Keratinocyte (primary cell): ENCODE measurements around the gene IQCF5.
"Not testable (repeated sequence)": the region's sequence is repeated elsewhere in the genome, so short reads cannot be mapped to it uniquely, and the experiment has no call there.

Source experiments
- EZH2 ChIP-seq: IDR thresholded peaks from one replicate; pipeline ENCODE4 v1.6.1; 2012; ENCODE audit warnings: inconsistent platforms, mild to moderate bottlenecking, low read length, moderate library complexity
- TF ChIP-seq, protein P1 (sequence below), 3 experiments: IDR thresholded peaks in 1 of 3; conservative IDR thresholded peaks in 1 of 3; optimal IDR thresholded peaks in 1 of 3; 2 replicates in 2 of 3; 3 replicates in 1 of 3; pipeline versions ENCODE3 to v1.5.1; 2011; ENCODE audit warnings: low read length in 3 of 3, mild to moderate bottlenecking in 3 of 3, moderate library complexity in 2 of 3, control low read depth in 1 of 3, inconsistent platforms in 1 of 3; ENCODE audit not compliant: insufficient read depth in 2 of 3; ENCODE audit errors: extremely low read depth in 1 of 3

- TF ChIP-seq, protein P1, sequence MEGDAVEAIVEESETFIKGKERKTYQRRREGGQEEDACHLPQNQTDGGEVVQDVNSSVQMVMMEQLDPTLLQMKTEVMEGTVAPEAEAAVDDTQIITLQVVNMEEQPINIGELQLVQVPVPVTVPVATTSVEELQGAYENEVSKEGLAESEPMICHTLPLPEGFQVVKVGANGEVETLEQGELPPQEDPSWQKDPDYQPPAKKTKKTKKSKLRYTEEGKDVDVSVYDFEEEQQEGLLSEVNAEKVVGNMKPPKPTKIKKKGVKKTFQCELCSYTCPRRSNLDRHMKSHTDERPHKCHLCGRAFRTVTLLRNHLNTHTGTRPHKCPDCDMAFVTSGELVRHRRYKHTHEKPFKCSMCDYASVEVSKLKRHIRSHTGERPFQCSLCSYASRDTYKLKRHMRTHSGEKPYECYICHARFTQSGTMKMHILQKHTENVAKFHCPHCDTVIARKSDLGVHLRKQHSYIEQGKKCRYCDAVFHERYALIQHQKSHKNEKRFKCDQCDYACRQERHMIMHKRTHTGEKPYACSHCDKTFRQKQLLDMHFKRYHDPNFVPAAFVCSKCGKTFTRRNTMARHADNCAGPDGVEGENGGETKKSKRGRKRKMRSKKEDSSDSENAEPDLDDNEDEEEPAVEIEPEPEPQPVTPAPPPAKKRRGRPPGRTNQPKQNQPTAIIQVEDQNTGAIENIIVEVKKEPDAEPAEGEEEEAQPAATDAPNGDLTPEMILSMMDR (optimal IDR thresholded peaks at IDR 0.05 in 1 of 3, IDR thresholded peaks at IDR 0.05 in 1 of 3, conservative IDR thresholded peaks at IDR 0.05 in 1 of 3; ENCODE audit: extremely low read depth in 1 of 3, insufficient read depth in 2 of 3, low read length in 3 of 3), result not testable (repeated sequence)
- TF ChIP-seq EZH2, result not testable (repeated sequence)
Observed at GRCh38 chr3:51902361-51902760, 27.0 kb upstream of the IQCF5 start.
